ENCODE data around the gene MYH7.
"Not testable (repeated sequence)": the region's sequence is repeated elsewhere in the genome, so short reads cannot be mapped to it uniquely, and the experiment has no call there.

The MYH7 gene

GRCh38 chr14:23423657-23424056 is 11.8 kb downstream of the MYH7 start:
- H3K27ac ChIP-seq (ENCODE audit: low read depth, low read length): no peak overlapping the region
- no peaks in the 10 kb centered on the region for H3K79me2 ChIP-seq (ENCODE audit: insufficient read depth, low read length)
- no peak overlapping the region for H3K4me3 ChIP-seq (ENCODE audit: insufficient read depth, low read length, poor library complexity, severe bottlenecking)
- H4K20me1 ChIP-seq (ENCODE audit: low read depth, low read length): no peaks in the 10 kb centered on the region
- H3K36me3 ChIP-seq (ENCODE audit: low read length): no peaks in the 10 kb centered on the region
- no peak overlapping the region for H3K9ac ChIP-seq (ENCODE audit: low read length)
- TF ChIP-seq CTCF (IDR thresholded peaks at IDR 0.05; ENCODE audit: insufficient read depth, low read length, poor library complexity, severe bottlenecking): no peak
- H3K4me2 ChIP-seq (ENCODE audit: low read depth, low read length, poor library complexity, severe bottlenecking): no peak overlapping the region
- H3K9me2 ChIP-seq (replicated peaks; ENCODE audit: insufficient read depth, low read length): no peaks in the 10 kb centered on the region
- peaks cover 4% of the 10 kb centered on the region; the same call in 1 of the 2 replicates for H3K27me3 ChIP-seq (ENCODE audit: low read length)
- no peaks in the 10 kb centered on the region for H3F3A ChIP-seq (ENCODE audit: insufficient read depth)
- no peak overlapping the region for H2AFZ ChIP-seq (ENCODE audit: low read depth, low read length, severe bottlenecking)
- no peaks in the 10 kb centered on the region for H3K9me3 ChIP-seq (ENCODE audit: insufficient read depth, low read length)

GRCh38 chr14:23421594-23421993 is 13.9 kb downstream of the MYH7 start:
- Histone ChIP-seq H3K4me3 (ENCODE audit: insufficient read depth, low read length, poor library complexity, severe bottlenecking) (no peak overlapping the region), H3F3A (ENCODE audit: insufficient read depth) (no peaks in the 10 kb centered on the region), H3K4me2 (ENCODE audit: low read depth, low read length, poor library complexity, severe bottlenecking) (no peak overlapping the region), H3K36me3 (ENCODE audit: low read length) (no peaks in the 10 kb centered on the region), H3K79me2 (ENCODE audit: insufficient read depth, low read length) (no peaks in the 10 kb centered on the region), H4K20me1 (ENCODE audit: low read depth, low read length) (no peaks in the 10 kb centered on the region), H3K27me3 (ENCODE audit: low read length) (no peaks in the 10 kb centered on the region), H3K27ac (ENCODE audit: low read depth, low read length) (no peak overlapping the region), H3K9ac (ENCODE audit: low read length) (no peak overlapping the region), H3K9me3 (ENCODE audit: insufficient read depth, low read length) (no peaks in the 10 kb centered on the region), H3K9me2 (replicated peaks; ENCODE audit: insufficient read depth, low read length) (no peaks in the 10 kb centered on the region), H2AFZ (ENCODE audit: low read depth, low read length, severe bottlenecking) (no peak overlapping the region)
- TF ChIP-seq EZH2phosphoT487 (conservative IDR thresholded peaks at IDR 0.05; ENCODE audit: low read length) (no peak), CTCF (IDR thresholded peaks at IDR 0.05; ENCODE audit: insufficient read depth, low read length, poor library complexity, severe bottlenecking) (no peak)

- not testable (repeated sequence) for H4K20me1 ChIP-seq (ENCODE audit: low read depth, low read length); H3K4me3 ChIP-seq (ENCODE audit: insufficient read depth, low read length, poor library complexity, severe bottlenecking); H3K79me2 ChIP-seq (ENCODE audit: insufficient read depth, low read length); H3K9me2 ChIP-seq (replicated peaks; ENCODE audit: insufficient read depth, low read length); H3K27ac ChIP-seq (ENCODE audit: low read depth, low read length); H3K4me2 ChIP-seq (ENCODE audit: low read depth, low read length, poor library complexity, severe bottlenecking); H3K27me3 ChIP-seq (ENCODE audit: low read length); H3K36me3 ChIP-seq (ENCODE audit: low read length); H2AFZ ChIP-seq (ENCODE audit: low read depth, low read length, severe bottlenecking); H3K9me3 ChIP-seq (ENCODE audit: insufficient read depth, low read length); H3F3A ChIP-seq (ENCODE audit: insufficient read depth); H3K9ac ChIP-seq (ENCODE audit: low read length)
Observed at GRCh38 chr14:23419646-23420045, 15.8 kb downstream of the MYH7 start.

- Histone ChIP-seq H3K4me3 (ENCODE audit: insufficient read depth, low read length, poor library complexity, severe bottlenecking) (no peak overlapping the region), H3K27me3 (ENCODE audit: low read length) (no peaks in the 10 kb centered on the region), H3K9me3 (ENCODE audit: insufficient read depth, low read length) (no peaks in the 10 kb centered on the region), H3K36me3 (ENCODE audit: low read length) (no peaks in the 10 kb centered on the region), H3K79me2 (ENCODE audit: insufficient read depth, low read length) (no peaks in the 10 kb centered on the region), H3K27ac (ENCODE audit: low read depth, low read length) (no peak overlapping the region), H3F3A (ENCODE audit: insufficient read depth) (no peaks in the 10 kb centered on the region), H3K9ac (ENCODE audit: low read length) (no peak overlapping the region), H3K4me2 (ENCODE audit: low read depth, low read length, poor library complexity, severe bottlenecking) (no peak overlapping the region), H3K9me2 (replicated peaks; ENCODE audit: insufficient read depth, low read length) (no peaks in the 10 kb centered on the region), H4K20me1 (ENCODE audit: low read depth, low read length) (no peaks in the 10 kb centered on the region), H2AFZ (ENCODE audit: low read depth, low read length, severe bottlenecking) (no peak overlapping the region)
- TF ChIP-seq CTCF (IDR thresholded peaks at IDR 0.05; ENCODE audit: insufficient read depth, low read length, poor library complexity, severe bottlenecking) (no peak), EZH2phosphoT487 (conservative IDR thresholded peaks at IDR 0.05; ENCODE audit: low read length) (no peak)
Observed at GRCh38 chr14:23418021-23418420, 17.4 kb downstream of the MYH7 start.

- not testable (repeated sequence) for H2AFZ ChIP-seq (ENCODE audit: low read depth, low read length, severe bottlenecking); H3K27me3 ChIP-seq (ENCODE audit: low read length); H3K36me3 ChIP-seq (ENCODE audit: low read length); H3K4me3 ChIP-seq (ENCODE audit: insufficient read depth, low read length, poor library complexity, severe bottlenecking); H4K20me1 ChIP-seq (ENCODE audit: low read depth, low read length); H3K27ac ChIP-seq (ENCODE audit: low read depth, low read length); H3K9me3 ChIP-seq (ENCODE audit: insufficient read depth, low read length); H3K79me2 ChIP-seq (ENCODE audit: insufficient read depth, low read length); H3K9me2 ChIP-seq (replicated peaks; ENCODE audit: insufficient read depth, low read length); H3K4me2 ChIP-seq (ENCODE audit: low read depth, low read length, poor library complexity, severe bottlenecking); H3K9ac ChIP-seq (ENCODE audit: low read length); H3F3A ChIP-seq (ENCODE audit: insufficient read depth)
Observed at GRCh38 chr14:23417269-23417668, 18.2 kb downstream of the MYH7 start.
